AG20443 (cell line): ENCODE data around the gene ERMAP.

Experiments used
- DNase-seq: peaks from one replicate; pipeline ENCODE4 v3.0.0; 2012; ENCODE audit warnings: low spot score, mixed read lengths

ERMAP gene

DNA sequence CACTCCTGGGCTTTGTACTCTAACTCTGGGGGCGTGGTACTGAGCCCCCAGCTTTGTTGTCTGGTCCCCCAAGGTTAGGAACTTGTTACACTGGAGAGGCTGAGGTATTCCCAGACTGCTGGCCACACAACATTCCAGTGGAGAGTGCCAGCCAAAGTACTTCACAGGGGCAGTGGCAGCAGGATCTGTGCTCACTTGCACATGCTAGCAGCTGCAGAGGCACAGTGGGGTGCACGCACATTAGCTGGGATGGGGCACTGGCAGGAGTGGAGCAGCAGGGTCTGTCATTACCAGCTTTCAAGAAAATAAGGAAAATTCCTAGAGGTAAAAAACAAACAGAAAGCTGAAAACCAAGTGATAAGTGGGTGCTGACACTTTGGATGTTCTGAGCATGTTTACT, 60.5 kb downstream of the ERMAP start:
- DNase-seq, result no peak

DNA sequence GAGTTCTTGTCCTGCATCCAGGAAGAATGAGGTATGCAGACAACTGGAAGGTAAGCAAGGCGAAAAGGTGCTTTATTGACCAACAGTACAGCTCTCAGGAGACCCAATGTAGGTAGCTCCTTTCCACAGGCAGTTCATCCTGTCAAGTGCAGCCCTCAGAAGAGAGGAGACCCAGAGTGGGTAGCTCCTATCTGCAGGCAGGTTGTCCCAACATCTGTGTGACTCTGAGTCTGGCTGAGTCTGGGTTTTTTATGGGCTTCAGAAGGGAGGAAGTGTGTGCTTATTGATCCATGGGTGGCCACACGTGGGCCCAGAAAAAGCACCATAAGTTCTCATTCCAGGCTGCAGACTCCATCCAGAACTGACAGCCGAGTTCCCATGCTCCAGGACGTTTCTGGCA, 63.5 kb downstream of the ERMAP start:
- DNase-seq, result no peak

DNA sequence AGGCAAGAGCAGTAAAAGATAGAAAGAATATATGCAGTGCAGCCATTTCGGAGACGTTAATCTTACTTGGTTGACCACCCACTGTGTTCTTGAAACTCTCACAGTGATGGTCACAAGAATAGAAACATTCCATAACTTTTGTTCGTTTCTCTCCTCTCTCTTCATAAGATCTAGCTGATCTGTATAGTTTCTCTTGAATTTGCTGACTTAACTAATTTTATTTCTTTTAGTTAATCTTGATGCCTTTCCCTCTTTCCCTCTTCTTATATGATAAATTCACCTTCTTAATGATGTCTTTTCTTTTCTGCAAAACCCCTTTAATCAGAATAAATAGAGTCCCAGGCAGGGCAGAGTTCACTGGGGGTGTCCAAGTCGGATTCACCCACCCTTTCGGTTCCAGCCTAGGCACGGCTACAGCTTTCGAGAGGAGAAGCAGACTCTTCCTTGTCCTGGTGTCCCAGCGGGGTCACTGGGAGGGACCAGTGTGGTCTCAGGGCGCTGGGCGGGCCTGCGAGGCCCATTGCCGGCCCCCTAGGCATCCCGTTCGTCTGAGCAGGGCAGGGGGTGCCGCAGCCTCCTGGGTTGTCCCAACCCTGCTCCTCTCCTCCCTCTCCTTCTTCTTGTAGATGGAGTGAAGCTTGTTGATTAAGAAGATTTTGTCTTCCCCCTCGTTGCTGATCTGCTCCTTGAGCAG, 69.3 kb downstream of the ERMAP start:
- DNase-seq, result no peak

DNA sequence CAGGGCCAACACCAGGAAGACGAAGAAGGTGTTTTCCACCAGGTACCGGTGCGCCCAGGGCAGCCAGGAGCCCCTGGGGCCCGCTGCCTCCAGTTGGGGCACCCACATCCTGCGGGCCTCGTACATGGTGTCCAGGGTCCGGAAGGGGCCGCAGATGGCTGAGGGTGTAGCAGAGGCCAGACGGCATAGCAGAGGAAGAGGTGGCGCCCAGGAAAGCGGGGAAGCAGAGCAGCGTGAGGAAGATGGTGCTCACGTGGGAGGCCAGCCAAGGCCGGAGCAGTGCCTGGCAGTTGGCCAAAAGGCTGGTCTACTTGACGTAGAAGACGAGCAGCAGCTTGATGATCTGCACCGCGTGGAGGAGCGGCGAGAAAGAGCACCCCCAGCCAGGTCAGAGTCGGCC, 69.9 kb downstream of the ERMAP start:
- no peak for DNase-seq

DNA sequence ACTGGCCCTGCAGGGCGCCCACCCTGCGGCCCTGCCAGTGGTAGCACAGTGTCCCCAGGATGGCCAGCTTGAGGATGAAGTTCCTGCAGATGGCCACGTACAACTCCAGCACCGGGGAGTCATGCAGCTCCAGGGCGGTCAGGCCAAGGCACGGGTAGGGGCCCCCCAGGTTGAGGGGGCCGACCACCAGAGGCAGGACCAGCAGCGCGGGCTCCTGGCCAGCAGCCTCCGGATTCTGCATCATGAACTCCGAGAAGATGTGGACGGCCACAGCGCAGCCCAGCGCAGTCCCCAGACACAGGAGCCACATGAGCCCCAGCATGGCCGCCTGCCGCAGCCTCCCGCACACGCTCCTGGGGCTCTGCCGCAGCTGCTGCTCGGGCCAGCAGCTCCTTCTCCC, 70.4 kb downstream of the ERMAP start:
- DNase-seq, result no peak

DNA sequence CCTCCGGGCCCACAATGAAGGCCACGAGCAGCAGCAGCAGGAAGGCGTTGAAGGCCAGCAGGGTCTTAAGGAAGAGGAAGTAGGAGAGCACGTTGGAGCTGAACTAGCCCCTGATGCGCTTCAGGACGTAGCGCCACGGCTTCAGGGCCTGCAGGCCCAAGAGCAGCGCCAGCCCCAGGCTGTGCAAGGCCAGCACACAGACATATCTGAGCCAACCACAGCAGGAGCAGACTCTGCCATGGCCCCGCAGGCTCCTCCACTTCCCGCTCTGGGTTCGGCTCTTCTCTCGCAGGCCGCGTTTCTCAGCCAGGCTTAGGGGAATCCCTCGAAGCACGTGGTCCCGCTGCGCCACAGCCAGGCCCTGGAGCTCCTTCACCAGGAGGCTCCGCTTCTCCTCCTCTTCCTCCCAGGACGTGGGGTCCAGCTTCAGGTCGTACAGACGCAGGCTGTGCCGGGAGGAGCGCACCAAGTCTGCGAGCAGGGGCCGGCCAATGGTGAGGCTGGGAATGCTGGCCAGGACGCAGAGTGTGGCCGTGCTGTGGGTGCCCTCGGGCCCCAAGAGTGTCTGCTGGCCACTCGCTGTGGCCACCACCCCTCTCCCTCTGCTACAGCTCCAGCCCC, 71.2 kb downstream of the ERMAP start:
- DNase-seq, result no peak

DNA sequence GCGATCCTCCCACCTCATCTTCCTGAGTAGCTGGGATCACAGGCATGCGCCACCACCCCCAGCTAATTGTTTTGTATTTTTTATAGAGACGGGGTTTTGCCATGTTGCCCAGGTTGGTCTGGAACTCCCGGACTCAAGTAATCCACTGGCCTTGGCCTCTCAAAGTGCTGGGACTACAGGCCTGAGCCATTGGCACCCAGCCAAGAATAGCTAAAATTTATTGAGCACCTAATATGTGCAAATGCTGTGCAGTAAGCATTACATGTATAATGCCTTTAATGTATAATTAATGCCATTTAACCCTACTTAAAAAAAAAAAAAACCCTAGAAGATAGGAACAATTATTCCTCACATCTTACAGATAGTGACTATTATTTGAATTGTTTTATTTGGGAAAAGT, 72.3 kb downstream of the ERMAP start:
- DNase-seq, result no peak

DNA sequence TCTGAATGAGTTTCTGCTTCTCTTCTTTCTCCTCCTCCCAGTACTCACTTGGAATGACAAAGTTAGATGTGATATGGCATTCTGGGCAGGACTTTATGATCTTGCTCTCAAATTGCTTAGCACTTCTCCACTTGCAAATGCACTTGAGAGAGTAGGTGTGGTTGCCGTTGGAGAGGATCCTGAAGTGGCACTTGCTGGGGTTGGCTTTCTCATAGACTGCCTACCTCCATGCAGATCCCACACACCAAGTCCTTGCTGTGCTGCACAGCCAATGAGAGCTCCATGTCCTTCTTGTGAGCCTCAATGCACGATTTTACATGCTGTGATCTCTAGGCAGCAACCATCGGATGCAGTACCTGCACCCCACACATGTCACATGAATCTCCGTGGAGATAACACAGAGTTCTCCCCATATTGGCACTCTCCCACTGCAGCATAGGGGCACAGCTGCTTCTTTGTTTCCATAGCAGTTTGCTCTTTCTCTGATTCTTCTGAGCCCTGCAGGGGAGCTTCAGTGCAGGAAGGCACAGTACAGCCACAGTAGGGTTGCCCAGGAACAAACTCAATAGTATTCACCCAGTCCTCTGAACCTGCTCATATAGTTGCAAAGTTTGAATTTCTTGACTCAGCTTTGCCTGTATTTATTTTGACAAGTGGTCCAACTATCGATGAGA, 74.7 kb downstream of the ERMAP start:
- no peak for DNase-seq
